Lower lobe of right lung (tissue), 2 donors: ENCODE results near the gene KIF3A. TPM values are rescaled to one million over a fixed set of nuclear protein-coding genes. Genes with fewer than 3 reads are reported as not detected.

Experiments used
- ATAC-seq, 2 donors: fragments of 200-7000 bp; cut with Tn5 transposase; one replicate each; pipeline ENCODE4 v1.9.1; 2020 to 2022; ENCODE audit warnings: mild to moderate bottlenecking in 2 of 2, moderate library complexity in 2 of 2
- DNase-seq: peaks from one replicate; pipeline ENCODE4 v3.0.0-alpha.2; 2020
- H3K27ac ChIP-seq: fragments of 200-600 bp; one replicate; pipeline ENCODE4 v1.8.0; 2022
- H3K27me3 ChIP-seq: fragments of 200-600 bp; one replicate; pipeline ENCODE4 v1.8.0; 2022; ENCODE audit warnings: low read depth
- H3K36me3 ChIP-seq: fragments of 200-600 bp; one replicate; pipeline ENCODE4 v1.8.0; 2022; ENCODE audit warnings: mild to moderate bottlenecking
- H3K4me1 ChIP-seq: fragments of 200-600 bp; one replicate; pipeline ENCODE4 v1.8.0; 2022
- H3K4me3 ChIP-seq: fragments of 200-600 bp; one replicate; pipeline ENCODE4 v1.8.0; 2022; ENCODE audit warnings: mild to moderate bottlenecking
- H3K9me3 ChIP-seq: fragments of 200-600 bp; one replicate; pipeline ENCODE4 v1.8.0; 2022
- CTCF ChIP-seq: fragments of 200-600 bp; IDR thresholded peaks from one replicate; pipeline ENCODE4 v1.8.0; 2022; ENCODE audit warnings: antibody characterized with exemption, mild to moderate bottlenecking
- intact Hi-C: fragments of 100-400 bp; cut with DNase I; formaldehyde crosslinking; loops from one replicate; pipeline ENCODE4 v1.11.0; 2022
- total RNA-seq: library from RNA; stranded (reverse); fragmentation: NEBNext Ultra II Directional; extraction: Animal tissue kit (Norgen Biotek cat#: 25700); gene quantifications from one replicate; pipeline ENCODE4 v1.2.1, GENCODE V29; 2021
- donor health status: DM: no; HTN: yes; CAD: no; lungs with severe emphysema.

Gene KIF3A
- total RNA-seq, 1 donor from 2014 or later: 10.8 TPM

GRCh38 chr5:132781029-132781428, 43.7 kb upstream of the KIF3A start:
- H3K27me3 ChIP-seq: no peaks in the 10 kb centered on the region
- H3K4me3 ChIP-seq: no peak overlapping the region
- no peak for DNase-seq
- intact Hi-C loops: no loop called here
- H3K4me1 ChIP-seq: peaks cover 13% of the 10 kb centered on the region
- no peak overlapping the region for H3K27ac ChIP-seq
- ATAC-seq: no peak
- H3K9me3 ChIP-seq: no peaks in the 10 kb centered on the region
- no peak for TF ChIP-seq CTCF
- no peaks in the 10 kb centered on the region for H3K36me3 ChIP-seq

- Histone ChIP-seq H3K9me3 (no peaks in the 10 kb centered on the region), H3K27me3 (no peaks in the 10 kb centered on the region), H3K27ac (no peak overlapping the region), H3K4me1 (peaks cover 18% of the 10 kb centered on the region), H3K36me3 (no peaks in the 10 kb centered on the region), H3K4me3 (no peak overlapping the region)
- TF ChIP-seq CTCF: no peak
- no peak for DNase-seq
- ATAC-seq: no peak
- intact Hi-C loops: no loop called here
Observed at GRCh38 chr5:132780577-132780976, 43.2 kb upstream of the KIF3A start.

- no peak for TF ChIP-seq CTCF
- Histone ChIP-seq H3K4me3 (no peak overlapping the region), H3K36me3 (no peaks in the 10 kb centered on the region), H3K9me3 (no peaks in the 10 kb centered on the region), H3K4me1 (peaks cover 24% of the 10 kb centered on the region), H3K27ac (no peak overlapping the region), H3K27me3 (no peaks in the 10 kb centered on the region)
- DNase-seq (no peak), ATAC-seq (no peak)
- intact Hi-C loops: no loop called here
Observed at GRCh38 chr5:132779961-132780360, 42.6 kb upstream of the KIF3A start.

GRCh38 chr5:132778856-132779255, 41.5 kb upstream of the KIF3A start:
- no peak for TF ChIP-seq CTCF
- intact Hi-C loops: no loop called here
- Histone ChIP-seq H3K36me3 (no peaks in the 10 kb centered on the region), H3K4me3 (no peak overlapping the region), H3K27ac (no peak overlapping the region), H3K4me1 (peaks cover 24% of the 10 kb centered on the region), H3K9me3 (no peaks in the 10 kb centered on the region), H3K27me3 (no peaks in the 10 kb centered on the region)
- DNase-seq (no peak), ATAC-seq (no peak)

GRCh38 chr5:132778129-132778528, 40.8 kb upstream of the KIF3A start:
- no peaks in the 10 kb centered on the region for H3K9me3 ChIP-seq
- no peak overlapping the region for H3K27ac ChIP-seq
- peaks cover 24% of the 10 kb centered on the region for H3K4me1 ChIP-seq
- intact Hi-C loops: no loop called here
- H3K27me3 ChIP-seq: no peaks in the 10 kb centered on the region
- ATAC-seq (no peak), DNase-seq (no peak)
- no peak for TF ChIP-seq CTCF
- H3K4me3 ChIP-seq: peak overlapping the region; percentile 94
- no peaks in the 10 kb centered on the region for H3K36me3 ChIP-seq
